HG03469 (cell line): ENCODE data around the gene KRI1.
A peak's percentile ranks its signal among the peaks of the same experiment; 100 is the strongest.
"Not testable (repeated sequence)": the region's sequence is repeated elsewhere in the genome, so short reads cannot be mapped to it uniquely, and the experiment has no call there.

ENCODE experiments used
- ATAC-seq: cut with Tn5 transposase; IDR thresholded peaks from one replicate; pipeline ENCODE4 v1.9.1; 2021; ENCODE audit warnings: mild to moderate bottlenecking, moderate library complexity, moderate number of reproducible peaks; ENCODE audit not compliant: unreplicated experiment

KRI1 gene

DNA sequence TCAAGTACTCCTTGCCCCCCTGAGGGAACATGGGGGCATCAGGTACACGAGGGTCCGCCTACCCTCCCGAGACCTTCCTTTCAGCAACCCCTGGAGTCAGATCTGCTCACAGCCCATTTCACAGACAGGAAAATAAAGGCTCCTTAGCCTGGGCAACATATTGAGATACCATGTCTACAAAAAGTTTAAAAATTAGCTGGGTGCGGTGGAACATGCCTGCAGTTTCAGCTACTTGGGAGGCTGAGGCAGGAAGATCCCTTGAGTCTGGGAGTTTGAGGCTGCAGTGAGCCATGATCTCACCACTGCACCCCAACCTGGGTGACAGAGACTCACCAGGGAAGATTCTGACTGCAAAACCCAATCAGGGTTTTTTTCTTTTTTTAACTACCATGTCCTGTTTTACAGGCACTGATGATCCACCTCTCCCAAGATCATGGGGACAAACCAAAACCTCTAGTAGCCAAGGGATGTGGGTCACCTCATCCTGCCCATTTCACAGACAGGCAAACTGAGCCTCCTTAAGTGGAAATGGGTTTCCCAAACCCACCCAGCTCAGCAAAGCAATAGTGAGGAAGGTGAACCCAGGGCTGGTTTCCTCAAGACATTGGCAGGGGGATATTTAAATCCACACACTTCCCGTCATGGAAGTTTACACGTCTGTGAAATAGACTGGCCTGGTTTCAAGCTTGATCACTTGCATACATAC lies 9.4 kb upstream of the KRI1 start:
- ATAC-seq, result no peak

DNA sequence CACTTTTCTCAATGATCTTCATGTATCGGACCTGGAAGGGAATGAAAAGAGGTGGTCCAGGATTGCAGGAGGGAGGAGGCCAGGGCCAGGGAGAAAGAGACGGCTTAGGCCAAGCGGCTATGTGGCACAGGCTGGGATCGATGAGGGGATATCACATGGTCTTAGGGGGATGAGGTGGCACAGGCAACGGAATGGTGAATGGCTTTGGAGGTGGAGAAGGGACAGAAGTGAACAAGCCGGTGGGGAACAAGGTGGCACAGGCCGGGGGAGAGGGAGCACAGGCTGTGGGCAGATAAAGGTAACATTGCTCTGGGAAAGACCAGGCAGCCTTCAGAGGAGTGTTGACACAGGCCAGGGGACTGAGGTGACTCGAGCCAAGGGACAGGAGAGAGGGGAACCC lies 8.7 kb upstream of the KRI1 start:
- ATAC-seq, result no peak

DNA sequence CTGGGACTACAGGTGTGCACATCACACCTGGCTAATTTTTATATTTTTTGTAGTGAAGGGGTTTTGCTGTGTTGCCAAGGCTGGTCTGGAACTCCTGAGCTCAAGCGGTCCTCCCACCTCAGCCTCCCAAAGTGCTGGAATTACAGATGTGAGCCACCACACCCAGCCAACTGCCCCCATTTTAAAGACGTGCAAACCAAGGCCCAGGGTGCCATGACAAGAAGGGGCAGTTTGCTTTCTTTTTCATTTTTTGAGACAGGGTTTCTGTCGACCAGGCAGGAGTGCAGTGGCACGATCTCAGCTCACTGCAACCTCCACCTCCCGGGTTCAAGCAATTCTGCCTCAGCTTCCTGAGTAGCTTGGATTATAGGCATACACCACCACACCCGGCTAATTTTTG lies 8.0 kb upstream of the KRI1 start:
- not testable (repeated sequence) for ATAC-seq

DNA sequence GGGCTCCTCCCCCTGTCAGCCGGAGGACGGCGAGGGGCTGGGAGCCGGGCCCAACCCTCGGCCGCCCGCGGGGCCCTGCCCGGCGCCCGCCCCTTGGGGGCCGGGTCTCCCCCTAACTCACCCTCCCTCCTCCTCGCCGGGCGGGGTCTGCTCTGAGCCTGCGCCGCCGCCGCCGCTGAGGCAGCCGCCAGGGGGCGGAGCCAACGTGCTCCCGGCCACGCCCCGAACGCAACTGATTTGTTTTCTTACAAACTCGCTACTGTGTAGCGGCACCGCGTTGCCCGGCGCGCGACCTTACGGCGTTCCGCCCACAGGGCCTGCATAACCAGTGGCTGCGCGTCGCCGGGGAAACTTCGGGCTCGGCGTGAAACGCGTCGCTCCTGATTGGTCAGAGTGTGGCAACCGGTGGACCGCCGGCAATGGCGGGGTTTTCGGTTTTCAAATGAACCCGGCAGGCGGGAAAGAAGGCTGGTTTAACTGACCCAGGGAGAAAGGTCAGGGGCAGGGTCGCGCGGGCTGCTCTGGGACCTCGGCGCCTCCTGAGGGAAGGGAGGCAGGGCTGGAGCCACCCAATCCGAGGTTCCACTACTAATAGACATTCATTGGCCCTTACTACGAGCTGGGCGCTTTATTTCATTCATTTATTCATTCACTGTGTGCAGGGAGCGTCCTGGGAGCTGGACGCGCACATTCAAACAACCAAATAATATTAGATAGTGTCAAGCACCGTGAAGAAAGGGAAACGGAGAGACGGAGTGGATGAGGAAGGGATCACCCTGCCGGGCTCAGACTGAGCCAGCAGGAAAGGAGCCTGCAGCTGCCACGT lies 3.2 kb upstream of the KRI1 start, which contains the start of gene CDKN2D:
Gene CDKN2D (minus strand): TSS at position 154 of the 826 bp plus-strand sequence. CDS start 326 bp downstream, outside the sequence.
- ATAC-seq, result peak; percentile 51

DNA sequence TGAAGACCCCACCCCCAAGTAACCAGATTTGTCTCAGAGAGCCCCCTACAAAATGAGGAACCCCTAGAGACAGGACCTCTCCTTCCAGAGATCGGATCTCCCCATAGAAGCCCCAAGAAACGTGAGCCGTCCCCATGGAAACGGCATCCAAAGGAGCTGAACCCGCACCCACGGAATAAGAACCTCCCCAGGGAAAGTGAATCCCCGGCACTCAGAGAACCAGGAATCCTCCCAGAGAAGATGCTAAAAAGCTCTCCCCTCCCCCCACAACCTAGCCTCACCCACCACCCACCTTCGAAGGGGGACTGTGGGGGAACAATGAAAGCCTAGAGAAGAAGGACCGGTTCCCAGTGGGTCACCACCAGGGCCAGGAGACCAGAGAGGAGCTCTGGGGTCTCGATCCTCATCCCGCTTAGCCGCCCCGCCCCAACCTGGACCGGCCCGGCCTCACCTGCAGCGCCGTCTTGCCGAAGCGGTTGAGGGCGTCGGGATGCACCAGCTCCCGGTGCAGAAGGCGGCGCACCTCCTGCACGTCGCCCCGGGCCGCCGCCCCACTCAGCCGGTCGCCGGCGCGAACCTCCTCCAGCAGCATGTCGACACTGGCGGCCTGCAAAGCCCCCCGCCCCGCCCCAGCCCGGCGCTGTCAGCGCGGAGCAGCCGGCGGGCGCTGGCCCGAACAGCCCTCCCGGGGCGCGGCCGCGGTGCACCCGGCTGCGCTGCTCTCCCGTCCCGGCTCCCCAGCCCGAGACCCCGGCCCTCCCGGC lies 2.4 kb upstream of the KRI1 start:
- ATAC-seq, result no peak

DNA sequence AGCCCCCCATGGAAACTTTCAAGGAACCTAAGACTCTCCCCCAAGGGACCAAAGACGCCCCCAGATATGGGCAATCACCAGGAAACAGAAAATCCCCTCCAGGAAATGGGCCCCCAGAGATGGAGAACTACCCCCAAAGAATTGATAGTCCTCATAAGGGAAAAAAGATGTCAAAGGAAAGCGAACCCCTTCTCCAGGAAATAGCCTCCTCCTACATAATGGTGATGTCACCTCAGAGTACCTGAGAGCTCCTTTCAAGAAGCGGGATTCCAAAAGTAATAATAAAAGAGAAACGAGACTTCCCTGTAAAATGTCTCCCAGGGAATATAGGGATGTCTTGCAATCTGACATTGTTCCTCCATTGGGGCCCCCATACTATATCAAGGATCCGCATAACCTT lies 1.8 kb upstream of the KRI1 start:
- ATAC-seq, result no peak

DNA sequence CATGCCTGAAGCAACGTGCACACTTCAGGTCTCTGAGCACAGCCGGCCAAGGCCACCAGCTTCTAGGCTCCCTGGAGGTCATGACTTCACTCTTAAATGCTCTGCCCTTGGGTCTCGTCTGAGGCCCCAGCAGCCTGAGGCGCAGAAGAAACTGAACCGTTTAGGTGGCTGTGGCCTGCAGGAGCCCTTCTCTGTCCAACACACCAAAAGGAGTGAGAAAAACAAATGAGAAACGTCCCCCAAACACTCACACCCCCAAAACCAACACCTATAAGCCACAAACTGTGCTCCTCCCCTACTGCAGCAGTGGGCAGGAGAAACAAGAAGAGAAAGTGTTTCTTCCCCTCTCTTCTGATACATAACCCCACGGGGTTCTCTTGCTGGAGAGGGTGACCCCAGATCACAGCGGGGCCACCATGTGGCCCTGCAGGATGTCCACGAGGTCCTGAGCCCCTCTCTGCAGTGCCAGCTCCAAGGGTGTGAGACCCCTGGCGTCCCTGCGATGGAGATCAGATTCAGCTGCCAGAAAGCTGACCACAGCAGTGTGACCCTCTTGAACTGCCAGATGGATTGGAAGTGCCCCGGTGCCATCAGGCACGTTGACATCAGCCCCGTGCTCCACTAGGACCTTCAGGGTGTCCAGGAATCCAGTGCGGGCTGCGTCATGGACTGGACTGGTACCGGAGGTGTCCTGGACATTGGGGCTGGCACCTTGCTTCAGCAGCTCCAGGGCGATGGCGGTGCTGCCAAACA lies 1.0 kb upstream of the KRI1 start:
- no peak for ATAC-seq

DNA sequence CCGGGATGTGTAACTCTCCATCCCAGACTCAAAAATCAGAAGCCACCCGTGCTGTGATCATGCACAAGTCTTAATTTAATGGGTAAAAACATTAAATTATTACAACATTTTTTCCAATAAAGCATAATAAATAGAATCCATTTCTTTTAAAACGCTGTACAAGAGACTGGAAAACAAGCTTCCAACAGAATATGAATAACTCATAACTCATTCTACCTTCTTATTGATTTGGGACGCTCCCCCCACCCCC lies 523 bp upstream of the KRI1 start:
- no peak for ATAC-seq

DNA sequence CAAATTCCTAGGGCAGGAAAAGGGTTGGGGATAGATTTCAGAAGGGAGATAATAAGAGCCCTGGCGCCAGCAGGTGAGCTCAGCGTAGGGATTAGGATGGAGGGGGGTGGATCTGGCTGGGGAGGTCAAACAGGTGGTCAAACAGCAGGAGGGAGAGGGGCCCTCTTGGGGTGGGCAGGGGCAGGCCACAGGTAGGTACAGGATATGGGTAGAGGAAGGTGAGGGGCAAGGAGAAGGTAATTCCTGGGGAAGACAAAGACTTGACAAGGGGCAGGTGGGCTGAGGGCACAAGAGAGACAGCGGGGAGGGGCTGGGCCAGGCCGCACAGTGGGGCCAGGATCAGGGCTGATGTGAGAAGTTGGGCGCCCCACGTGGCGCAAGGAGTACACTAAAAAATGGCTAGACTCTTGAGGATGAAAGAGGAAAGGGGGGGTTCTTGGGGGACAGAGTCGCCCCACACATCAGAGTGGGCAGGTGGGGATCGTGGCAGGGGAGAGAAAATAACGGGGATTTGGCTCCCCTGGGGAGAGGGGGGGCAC lies 713 bp downstream of the KRI1 start:
- no peak for ATAC-seq

DNA sequence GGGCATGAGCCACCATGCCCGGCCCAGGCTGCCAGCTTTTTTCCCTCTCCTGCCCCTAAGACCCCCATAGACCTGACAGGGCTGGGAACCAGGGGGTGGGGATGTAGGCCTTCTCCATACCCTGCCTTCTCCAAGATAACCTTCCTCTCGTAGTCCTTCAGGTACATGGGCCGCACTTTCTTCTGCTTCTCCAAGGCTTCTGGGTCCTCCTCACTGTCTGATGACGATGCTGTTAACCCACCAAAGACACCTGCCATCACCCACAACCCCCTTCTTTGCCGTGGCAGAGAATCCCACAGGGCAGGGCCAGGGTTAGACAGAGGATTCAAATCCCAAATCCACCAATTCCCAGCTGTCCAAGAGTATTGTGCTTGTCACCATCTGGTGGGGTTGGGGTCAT lies 3.2 kb downstream of the KRI1 start:
- ATAC-seq, result no peak

DNA sequence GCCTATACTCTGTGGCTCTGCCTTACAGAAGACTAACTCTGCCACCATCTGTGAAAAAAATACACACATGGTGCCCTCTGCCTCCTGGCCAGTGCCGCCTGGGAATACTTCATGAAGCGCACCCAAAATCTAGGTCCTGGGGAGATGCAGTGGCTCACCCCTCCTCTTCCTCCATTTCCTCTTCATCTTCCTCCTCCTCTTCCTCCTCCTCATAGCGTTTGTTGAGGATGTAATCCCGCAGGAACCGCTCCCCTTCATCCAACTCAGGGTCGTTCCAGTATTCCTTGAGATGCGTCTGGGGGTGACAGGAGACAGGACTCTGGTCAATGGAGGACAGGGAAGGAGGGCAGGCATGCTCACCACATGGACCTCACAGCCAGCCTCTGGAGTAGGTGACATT lies 5.7 kb downstream of the KRI1 start:
- ATAC-seq, result no peak

DNA sequence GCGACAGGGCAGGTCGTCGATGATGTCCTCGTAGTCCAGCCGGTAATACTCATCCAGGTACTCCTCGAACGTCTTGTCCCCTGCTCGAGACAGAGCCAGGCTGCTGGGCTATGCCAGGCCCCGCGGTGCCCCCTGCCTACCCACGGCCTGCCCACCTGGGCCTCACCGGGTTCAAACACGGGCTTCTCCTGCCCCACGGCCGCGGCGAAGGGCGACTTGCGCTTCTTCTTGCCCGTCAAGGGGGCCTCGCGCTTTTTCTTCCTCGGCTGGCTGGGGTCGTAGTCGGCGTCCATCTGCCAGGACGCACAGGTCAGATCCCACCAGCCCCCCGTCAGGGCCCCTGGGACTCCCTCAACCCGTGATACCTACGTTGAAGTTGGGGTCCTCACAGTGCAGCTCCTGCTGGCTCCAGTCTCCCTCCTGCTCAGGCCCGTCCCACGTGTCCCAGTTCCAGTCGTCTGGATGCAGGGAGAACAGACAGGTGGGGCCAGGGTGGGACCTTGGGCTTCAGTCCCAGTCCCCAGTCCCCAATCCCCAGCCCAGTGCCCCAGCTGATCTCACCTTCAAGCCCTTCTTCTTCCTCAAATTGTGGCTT lies 8.1 kb downstream of the KRI1 start:
- ATAC-seq, result no peak

DNA sequence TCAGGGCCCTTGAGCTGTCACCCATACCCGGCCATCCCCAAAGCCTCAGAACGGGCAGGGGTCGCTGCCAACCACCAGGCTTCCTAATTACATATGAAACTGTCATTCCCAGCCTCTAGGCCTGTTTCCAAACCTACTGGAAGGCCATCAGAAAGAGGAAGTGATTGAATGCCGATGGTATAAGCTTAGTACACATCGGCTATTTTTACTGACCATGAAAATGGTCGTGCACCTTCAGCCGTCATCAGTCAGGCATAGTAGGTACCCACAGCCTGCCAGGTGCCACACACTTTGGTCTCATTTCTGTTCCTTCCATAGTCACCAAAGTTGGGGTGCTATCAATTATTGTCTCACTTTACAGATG lies 10.2 kb downstream of the KRI1 start:
- no peak for ATAC-seq

DNA sequence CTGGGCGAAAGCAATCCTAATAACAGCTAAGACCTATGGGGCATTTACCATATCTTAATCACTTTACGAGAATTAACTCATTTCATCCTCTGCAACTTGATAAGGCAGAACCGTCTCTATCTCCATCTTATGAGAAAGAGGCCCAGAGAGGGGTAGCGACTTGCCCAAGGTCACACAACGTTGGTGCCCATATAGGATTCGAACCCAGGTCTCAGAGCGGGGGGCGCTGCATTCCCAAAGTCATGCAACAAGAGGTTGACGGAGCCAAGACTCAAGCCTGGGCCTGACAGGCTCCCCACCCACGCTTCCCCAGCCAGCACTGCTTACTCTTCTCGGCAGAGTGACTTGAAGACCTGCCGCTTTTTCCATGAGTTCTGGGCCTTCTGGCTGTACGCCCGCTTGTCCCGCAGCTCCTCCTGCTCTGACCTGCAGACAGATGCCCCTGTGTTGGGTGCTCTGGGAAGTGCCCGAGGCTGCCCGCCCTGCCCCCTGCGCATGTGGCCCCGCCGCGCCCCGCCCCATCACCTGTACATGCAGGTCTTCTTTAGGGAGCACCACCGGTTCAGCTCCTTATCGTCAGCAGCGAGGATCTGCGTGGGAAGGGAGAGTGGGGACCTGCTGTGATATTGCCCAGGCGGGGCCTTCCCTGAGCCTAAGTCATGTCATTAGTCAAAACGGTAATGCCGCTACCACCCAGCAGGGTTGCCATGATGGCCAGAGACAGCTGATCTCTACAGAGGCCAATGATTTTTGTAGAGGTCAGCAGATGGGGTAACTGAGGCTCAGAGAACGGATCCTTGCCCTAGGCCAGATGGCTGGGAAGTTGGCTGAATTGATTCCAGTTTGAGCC lies 10.8 kb downstream of the KRI1 start:
- ATAC-seq, result no peak

DNA sequence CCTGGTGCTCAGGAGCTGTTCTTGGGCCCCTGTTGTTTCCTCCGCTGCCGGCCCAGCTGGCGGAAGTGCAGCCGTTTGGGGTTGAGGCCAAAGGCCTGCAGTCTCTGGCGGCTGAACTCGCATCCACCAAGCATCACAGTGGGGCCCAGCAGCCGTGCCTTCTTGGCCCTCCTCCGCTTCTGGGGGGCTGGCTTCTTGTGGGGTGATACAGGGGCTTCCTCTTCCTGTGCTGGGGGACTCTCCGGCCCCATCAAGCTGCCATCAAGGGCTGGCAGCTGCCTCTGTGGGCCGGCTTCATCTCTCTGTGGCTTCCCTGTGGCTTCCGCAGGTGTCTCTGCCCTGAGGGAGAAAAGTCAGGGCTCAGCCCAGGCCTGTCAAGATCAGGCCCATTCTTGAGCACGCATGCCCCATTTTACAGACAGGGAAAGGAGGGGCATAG lies 11.8 kb downstream of the KRI1 start:
- no peak for ATAC-seq

DNA sequence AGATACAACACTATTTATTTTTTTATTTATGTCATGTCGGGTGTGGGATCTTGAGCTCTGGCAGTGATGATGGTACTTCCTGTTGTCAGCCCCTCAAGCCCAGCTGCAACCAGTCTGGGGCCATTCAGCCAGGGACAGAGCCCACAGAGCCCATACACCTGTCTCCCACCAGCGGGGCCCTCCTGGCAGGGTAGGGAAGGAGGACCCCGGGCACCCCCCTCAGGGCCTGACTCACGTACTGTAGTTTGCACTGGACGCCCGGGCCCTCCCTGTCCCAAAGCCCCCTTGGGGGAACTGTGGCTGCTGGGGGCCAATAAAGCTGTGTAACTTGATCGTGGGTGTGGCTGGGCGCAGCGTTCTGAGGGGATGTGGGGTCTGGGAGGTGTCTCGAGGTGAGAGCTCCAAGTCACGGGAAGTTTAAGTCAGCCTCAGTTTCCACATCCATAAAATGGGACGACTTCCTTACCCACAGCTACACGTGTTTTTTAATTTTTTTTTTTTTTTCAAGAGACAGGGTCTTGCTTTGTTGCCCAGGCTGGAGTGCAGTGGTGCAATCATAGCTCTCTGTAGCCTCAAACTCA lies 12.6 kb downstream of the KRI1 start:
- ATAC-seq, result no peak

DNA sequence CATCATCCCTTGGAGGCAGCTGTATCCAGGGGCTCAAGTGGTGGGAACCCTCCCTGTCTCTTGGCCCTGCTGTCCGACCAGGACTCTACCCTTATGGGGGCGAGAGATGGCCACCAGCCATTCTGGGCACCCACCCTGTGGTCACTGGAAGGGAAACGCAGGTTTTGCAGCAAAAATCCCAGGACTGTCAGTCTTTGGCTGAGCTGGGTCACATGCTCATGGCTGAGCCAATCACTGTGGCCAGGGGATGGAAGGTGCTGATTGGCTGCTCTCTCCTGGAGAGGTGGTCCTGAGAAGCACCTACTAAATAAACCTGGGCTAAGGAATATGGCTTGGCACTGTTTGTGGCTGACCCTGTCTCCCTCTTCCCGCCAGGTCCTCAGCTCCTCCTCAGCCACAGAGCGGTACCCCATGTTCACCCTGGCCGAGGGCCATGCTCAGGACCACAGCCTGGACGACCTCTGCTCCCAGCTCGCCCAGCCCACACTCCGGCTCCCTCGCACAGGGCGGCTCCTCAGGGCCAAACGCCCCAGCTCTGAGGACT lies 13.2 kb downstream of the KRI1 start:
- no peak for ATAC-seq

DNA sequence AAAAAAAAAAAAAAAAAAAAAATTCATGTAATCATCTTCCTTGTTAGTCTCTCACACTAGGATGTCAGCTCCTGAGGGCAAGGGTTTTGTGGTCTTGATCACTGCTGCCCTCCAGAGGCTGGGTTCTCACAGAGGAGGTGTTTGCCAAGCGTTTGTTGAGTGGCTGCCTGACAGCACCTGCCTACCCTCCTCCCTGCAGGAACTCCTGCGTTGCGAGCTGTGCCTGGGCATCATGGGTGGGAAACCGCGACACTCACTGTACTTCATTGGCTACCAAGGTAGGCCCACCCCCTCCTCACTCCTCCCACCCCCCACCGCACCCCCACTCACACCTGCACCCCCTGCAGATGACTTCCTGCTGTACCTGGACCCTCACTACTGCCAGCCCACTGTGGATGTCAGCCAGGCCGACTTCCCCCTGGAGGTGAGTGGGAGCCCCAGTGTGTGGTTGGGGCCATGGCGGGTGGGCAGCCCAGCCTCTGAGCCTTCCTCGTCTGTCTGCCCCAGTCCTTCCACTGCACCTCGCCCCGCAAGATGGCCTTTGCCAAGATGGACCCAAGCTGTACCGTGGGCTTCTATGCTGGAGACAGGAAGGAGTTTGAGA lies 14.0 kb downstream of the KRI1 start:
- ATAC-seq, result no peak

DNA sequence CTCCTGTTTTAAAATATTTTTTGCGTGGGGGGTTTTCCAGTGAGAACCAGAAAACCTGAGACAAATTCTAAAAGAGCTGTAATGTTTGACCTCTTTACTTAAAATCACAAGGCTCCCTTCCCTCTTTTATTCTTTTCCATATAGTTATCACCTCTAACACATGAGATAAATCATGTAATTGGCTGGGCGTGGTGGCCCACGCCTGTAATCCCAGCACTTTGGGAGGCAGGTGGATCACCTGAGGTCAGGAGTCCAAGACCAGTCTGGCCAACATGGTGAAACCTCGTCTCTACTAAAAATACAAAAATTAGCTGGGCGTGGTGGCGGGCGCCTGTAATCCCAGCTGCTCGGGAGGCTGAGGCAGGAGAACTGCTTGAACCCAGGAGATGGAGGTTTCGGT lies 14.8 kb downstream of the KRI1 start:
- not testable (repeated sequence) for ATAC-seq
